HCT116 (cell line): ENCODE data around the gene FAM90A1.
"Not testable (repeated sequence)": the region's sequence is repeated elsewhere in the genome, so short reads cannot be mapped to it uniquely, and the experiment has no call there.

Experiments
- CEBPB ChIP-seq: IDR thresholded peaks from 2 replicates; pipeline ENCODE4 v1.6.1; 2012; ENCODE audit warnings: low read depth
- CTCF ChIP-seq, 3 experiments: fragments of 200-600 bp in 1 of 3; sonication (generic) in 1 of 3; IDR thresholded peaks in 2 of 3; conservative IDR thresholded peaks in 1 of 3; 2 replicates each; pipeline ENCODE4 v1.5.1; 2012 to 2017; ENCODE audit warnings: low read depth in 2 of 3, low read length in 2 of 3, antibody characterized with exemption in 1 of 3, borderline replicate concordance in 1 of 3, control low read depth in 1 of 3, mild to moderate bottlenecking in 1 of 3, mixed read lengths in 1 of 3, mixed run types in 1 of 3, moderate library complexity in 1 of 3; ENCODE audit not compliant: insufficient read depth in 1 of 3
- EZH2phosphoT487 ChIP-seq: fragments of 200-600 bp; IDR thresholded peaks from 2 replicates; pipeline ENCODE4 v1.6.1; 2018; ENCODE audit warnings: antibody characterized with exemption, borderline replicate concordance
- POLR2AphosphoS5 ChIP-seq: IDR thresholded peaks from 2 replicates; pipeline ENCODE4 v1.6.1; 2011; ENCODE audit warnings: mild to moderate bottlenecking, low read depth, low read length, moderate library complexity
- SP1 ChIP-seq: IDR thresholded peaks from 2 replicates; pipeline ENCODE4 v1.6.1; 2012; ENCODE audit warnings: low read depth
- YY1 ChIP-seq: IDR thresholded peaks from 2 replicates; pipeline ENCODE4 v1.6.1; 2011; ENCODE audit warnings: low read length, low read depth, moderate library complexity, mild to moderate bottlenecking; ENCODE audit not compliant: insufficient replicate concordance; ENCODE audit errors: extremely low read depth
- ZBTB33 ChIP-seq: IDR thresholded peaks from 2 replicates; pipeline ENCODE4 v1.6.1; 2011; ENCODE audit warnings: mild to moderate bottlenecking, low read length, moderate library complexity; ENCODE audit not compliant: insufficient replicate concordance; ENCODE audit errors: extremely low read depth
- TF ChIP-seq, protein P1 (sequence below): IDR thresholded peaks from 2 replicates; pipeline ENCODE4 v1.6.1; 2012

DNA sequence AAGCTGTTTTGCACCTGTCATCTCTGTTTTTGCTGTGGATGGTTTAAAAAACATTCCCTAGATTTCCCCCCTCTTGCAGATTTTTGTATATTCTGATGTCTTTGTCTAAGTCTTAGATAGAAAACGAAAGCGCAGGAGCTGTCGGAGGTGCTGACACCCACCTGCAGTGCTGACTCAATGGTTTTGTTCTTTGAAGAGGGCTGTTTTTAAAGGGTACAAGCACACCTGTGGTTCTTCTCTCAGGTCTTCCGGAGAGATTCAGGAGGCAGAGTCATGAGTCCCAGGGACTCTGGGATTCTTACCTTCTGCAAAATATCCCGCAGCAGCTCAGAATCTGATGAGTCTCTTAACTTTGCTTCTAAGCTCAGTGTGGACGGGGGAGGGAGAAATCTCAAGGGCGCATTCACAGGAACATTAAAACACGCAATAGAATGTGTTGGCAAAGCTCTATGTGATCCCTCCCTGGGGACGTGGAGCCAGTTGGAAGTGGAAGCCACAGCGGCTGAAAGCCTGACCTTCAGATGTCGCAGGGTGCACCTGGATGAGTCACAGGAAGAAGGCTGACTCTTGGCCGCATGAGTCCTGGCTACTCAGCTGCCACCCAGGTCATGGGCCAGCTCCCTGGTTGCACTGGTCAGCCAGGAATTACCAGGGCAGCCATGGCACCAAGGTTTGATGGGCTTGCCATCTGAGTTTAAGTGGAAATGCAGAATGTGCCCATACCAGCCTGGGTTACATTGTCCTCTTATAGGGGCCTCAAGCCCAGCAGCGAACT, 13.1 kb upstream of the FAM90A1 start:
- not testable (repeated sequence) for TF ChIP-seq SP1; ZBTB33; CTCF (IDR thresholded peaks at IDR 0.05 in 2 of 3, conservative IDR thresholded peaks at IDR 0.05 in 1 of 3; ENCODE audit: borderline replicate concordance in 1 of 3, insufficient read depth in 1 of 3, low read depth in 2 of 3, low read length in 2 of 3); POLR2AphosphoS5; YY1; EZH2phosphoT487; CEBPB
- TF ChIP-seq, protein P1, sequence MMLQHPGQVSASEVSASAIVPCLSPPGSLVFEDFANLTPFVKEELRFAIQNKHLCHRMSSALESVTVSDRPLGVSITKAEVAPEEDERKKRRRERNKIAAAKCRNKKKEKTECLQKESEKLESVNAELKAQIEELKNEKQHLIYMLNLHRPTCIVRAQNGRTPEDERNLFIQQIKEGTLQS = not testable (repeated sequence)
